Prostate gland (tissue), 2 donors: ENCODE data around the gene MYL12A. TPM values are rescaled to one million over a fixed set of nuclear protein-coding genes. Genes with fewer than 3 reads are reported as not detected.

Experiments used
- DNase-seq: peaks from one replicate; pipeline ENCODE4 v3.0.0-alpha.2; 2019; ENCODE audit warnings: low spot score
- H3K27ac ChIP-seq, 2 donors: fragments of 200-600 bp; sonication (generic); 2 replicates each; pipeline ENCODE4 v1.5.1; 2017 to 2019
- H3K27me3 ChIP-seq: fragments of 200-600 bp; sonication (generic); replicated peaks from 2 replicates; pipeline ENCODE4 v1.5.1; 2019; ENCODE audit not compliant: insufficient read depth
- H3K36me3 ChIP-seq, 2 donors: fragments of 200-600 bp; sonication (generic); 1 replicate in 1 of 2; 2 replicates in 1 of 2; pipeline versions ENCODE4 v1.5.1 to v1.8.1; 2017 to 2019
- H3K4me1 ChIP-seq: fragments of 200-600 bp; sonication (generic); replicated peaks from 2 replicates; pipeline ENCODE4 v1.5.1; 2019
- H3K4me3 ChIP-seq, 2 donors: fragments of 200-600 bp; sonication (generic); 2 replicates each; pipeline ENCODE4 v1.5.1; 2017 to 2019
- H3K9me3 ChIP-seq: fragments of 200-600 bp; sonication (generic); 2 replicates; pipeline ENCODE4 v1.5.1; 2017
- POLR2A ChIP-seq: fragments of 450-650 bp; IDR thresholded peaks from one replicate; pipeline ENCODE4 v1.6.1; 2016; ENCODE audit warnings: antibody characterized with exemption, mild to moderate bottlenecking
- POLR2AphosphoS5 ChIP-seq: sonication (generic); formaldehyde crosslinking; IDR thresholded peaks from one replicate; pipeline ENCODE4 v1.6.1; 2017; ENCODE audit warnings: antibody characterized with exemption
- WGBS: methylation state at CpG from one replicate; pipeline ENCODE4 v1.1.5; 2018; 5-methylcytosine and 5-hydroxymethylcytosine counted together
- intact Hi-C: fragments of 100-400 bp; cut with DNase I; formaldehyde crosslinking; loops from one replicate; pipeline ENCODE4 v1.14.2; 2022
- total RNA-seq, 2 donors: library from RNA; depleted of rRNA; stranded (reverse); fragments of >200 nt; gene quantifications; one replicate each; pipeline ENCODE4 v1.1.0, GENCODE V29; 2016
- TF ChIP-seq, protein P1 (sequence below), 4 experiments: fragments of 200-600 bp in 2 of 4; fragments of 450-650 bp in 2 of 4; sonication (generic) in 2 of 4; IDR thresholded peaks; 1 replicate in 3 of 4; 2 replicates in 1 of 4; pipeline ENCODE4 v1.5.1; 2016 to 2019; ENCODE audit warnings: antibody characterized with exemption in 4 of 4, mild to moderate bottlenecking in 2 of 4, moderate library complexity in 2 of 4

Gene MYL12A
- total RNA-seq, 2 donors from 2014 or later = 245 to 267 TPM

DNA sequence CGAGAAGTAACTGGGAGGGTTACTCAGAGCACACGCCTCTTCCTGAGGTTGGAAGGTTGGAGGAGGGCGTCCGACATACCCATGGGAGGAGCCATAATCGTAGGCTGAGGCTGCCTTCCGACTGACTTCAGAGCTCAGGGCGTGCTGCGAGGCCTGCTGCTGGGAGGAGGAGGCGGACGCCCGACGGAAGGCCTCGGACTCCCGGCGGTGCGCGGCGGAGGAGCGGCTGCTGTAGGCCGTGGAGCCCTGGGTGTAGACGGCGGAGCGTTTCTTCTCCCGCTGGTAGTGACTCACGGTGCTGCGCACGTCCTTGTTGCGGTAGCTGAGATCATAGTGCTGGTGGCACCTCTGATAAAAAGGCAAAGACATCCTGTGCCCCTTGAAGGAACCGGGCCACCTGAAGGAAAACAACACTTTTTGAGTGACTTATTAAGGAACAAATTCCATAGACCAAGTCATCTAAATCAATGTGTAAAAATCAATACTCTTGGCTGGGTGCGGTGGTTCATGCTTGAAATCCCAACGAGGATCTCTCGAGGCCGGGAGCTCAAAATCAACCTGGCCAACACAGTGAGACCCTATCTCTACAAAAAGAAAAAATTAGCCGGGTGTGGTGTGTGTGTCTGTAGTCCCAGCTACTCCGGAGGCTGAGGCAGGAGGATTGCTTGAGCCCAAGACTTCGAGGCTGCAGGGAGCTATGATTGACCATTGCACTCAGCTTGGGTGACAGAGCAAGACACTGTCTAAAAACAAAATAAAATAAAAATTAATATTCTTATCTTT, 32.6 kb upstream of the MYL12A start:
- Histone ChIP-seq H3K27me3 (no peaks in the 10 kb centered on the region), H3K9me3 (no peaks in the 10 kb centered on the region), H3K4me1 (no peaks in the 10 kb centered on the region), H3K4me3 (no peak overlapping the region), H3K27ac (no peak overlapping the region), H3K36me3 (no peaks in the 10 kb centered on the region)
- intact Hi-C loops = no loop called here
- 94% methylated on average over 36 of the region's 36 CpGs for WGBS
- TF ChIP-seq POLR2AphosphoS5 (no peak), POLR2A (no peak)
- TF ChIP-seq, protein P1, sequence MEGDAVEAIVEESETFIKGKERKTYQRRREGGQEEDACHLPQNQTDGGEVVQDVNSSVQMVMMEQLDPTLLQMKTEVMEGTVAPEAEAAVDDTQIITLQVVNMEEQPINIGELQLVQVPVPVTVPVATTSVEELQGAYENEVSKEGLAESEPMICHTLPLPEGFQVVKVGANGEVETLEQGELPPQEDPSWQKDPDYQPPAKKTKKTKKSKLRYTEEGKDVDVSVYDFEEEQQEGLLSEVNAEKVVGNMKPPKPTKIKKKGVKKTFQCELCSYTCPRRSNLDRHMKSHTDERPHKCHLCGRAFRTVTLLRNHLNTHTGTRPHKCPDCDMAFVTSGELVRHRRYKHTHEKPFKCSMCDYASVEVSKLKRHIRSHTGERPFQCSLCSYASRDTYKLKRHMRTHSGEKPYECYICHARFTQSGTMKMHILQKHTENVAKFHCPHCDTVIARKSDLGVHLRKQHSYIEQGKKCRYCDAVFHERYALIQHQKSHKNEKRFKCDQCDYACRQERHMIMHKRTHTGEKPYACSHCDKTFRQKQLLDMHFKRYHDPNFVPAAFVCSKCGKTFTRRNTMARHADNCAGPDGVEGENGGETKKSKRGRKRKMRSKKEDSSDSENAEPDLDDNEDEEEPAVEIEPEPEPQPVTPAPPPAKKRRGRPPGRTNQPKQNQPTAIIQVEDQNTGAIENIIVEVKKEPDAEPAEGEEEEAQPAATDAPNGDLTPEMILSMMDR (IDR thresholded peaks at IDR 0.05) = no peak
- DNase-seq = no peak

DNA sequence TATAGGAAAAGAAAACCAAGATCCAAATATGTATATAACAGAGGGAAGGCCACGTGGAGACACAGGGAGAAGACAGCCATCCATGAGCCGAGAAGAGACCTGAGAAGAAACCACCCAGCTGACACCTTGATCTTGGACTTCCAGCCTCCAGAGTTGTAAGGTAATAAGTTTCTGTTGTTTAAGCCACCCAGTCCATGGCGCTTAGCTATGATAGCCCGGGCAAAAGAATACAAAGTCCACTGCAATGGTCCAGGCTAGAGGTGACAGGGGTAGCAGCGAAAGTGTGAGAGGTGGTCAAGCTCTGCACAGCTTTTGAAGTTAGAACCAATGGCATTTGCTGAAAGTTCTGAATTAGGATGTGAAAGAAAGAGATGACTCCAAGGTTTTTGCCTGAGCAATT, 30.6 kb upstream of the MYL12A start:
- H3K9me3 ChIP-seq = no peaks in the 10 kb centered on the region
- TF ChIP-seq, protein P1 (IDR thresholded peaks at IDR 0.05) = no peak
- TF ChIP-seq POLR2A (no peak), POLR2AphosphoS5 (no peak)
- no peak for DNase-seq
- no peak overlapping the region for H3K27ac ChIP-seq
- no peaks in the 10 kb centered on the region for H3K36me3 ChIP-seq
- intact Hi-C loops = no loop called here
- H3K27me3 ChIP-seq = no peaks in the 10 kb centered on the region
- no peaks in the 10 kb centered on the region for H3K4me1 ChIP-seq
- no peak overlapping the region for H3K4me3 ChIP-seq
- 94% methylated on average over 5 of the region's 5 CpGs for WGBS

DNA sequence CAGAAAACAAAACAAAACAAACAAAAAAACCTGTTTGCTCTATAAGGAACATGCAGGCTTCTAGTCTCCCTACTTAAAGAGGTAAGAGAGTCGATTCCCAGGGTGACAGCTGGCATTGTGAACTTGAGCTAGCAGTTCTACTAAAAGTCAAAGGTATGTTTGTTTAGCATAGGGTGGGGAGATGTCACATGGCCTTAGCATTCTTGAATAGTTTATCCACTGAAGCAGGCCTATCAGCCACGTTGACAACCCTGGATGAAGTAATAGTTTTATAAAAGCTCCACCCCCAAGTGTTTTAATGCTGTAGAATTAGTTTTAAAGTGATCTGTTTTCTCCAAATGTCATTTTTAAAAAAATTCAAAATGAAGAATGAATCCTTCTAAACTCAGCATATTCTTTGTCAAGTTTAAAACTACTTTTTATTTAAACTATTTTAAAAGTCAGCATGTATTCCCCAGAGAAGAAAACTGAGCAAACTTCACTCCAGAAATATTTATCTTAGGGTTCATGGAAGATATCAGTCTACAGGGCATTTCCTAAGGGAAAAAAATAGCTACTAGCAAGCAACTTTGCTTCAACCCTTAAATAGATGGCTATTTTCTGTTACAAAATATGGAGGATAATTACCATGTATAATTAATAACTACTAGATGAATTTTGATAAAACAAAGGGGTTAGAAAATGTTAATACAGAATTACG, 29.5 kb upstream of the MYL12A start:
- no peak overlapping the region for H3K27ac ChIP-seq
- no peaks in the 10 kb centered on the region for H3K36me3 ChIP-seq
- intact Hi-C loops = no loop called here
- 35% methylated on average over 3 of the region's 3 CpGs for WGBS
- H3K4me3 ChIP-seq = no peak overlapping the region
- H3K27me3 ChIP-seq = no peaks in the 10 kb centered on the region
- no peaks in the 10 kb centered on the region for H3K4me1 ChIP-seq
- no peaks in the 10 kb centered on the region for H3K9me3 ChIP-seq
- DNase-seq = no peak
- TF ChIP-seq POLR2A (no peak), POLR2AphosphoS5 (no peak)
- TF ChIP-seq, protein P1 (IDR thresholded peaks at IDR 0.05) = no peak

DNA sequence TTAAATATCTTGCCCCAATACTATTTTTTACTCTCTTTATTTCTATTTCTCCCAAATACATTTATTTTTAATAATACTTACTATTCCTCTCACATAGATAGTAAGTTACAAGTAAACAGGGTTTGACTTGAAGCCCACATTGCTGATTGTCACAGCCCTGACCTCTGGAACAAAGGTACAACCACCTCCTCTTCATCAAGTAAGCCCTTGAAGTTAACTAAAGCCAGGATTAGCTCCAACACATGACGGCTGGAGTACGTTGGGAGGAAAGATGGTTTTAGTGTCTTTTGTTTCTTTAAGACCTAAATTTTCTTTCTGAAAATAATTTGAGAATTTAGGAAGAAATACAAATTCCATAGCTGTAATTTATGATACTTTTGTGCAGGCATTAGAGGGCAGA, 28.8 kb upstream of the MYL12A start:
- intact Hi-C loops = no loop called here
- H3K4me1 ChIP-seq = no peaks in the 10 kb centered on the region
- no peak overlapping the region for H3K27ac ChIP-seq
- no peak for TF ChIP-seq POLR2A
- TF ChIP-seq, protein P1 (IDR thresholded peaks at IDR 0.05) = no peak
- TF ChIP-seq POLR2AphosphoS5 = no peak
- H3K27me3 ChIP-seq = no peaks in the 10 kb centered on the region
- H3K4me3 ChIP-seq = no peak overlapping the region
- no peak for DNase-seq
- H3K9me3 ChIP-seq = no peaks in the 10 kb centered on the region
- no peaks in the 10 kb centered on the region for H3K36me3 ChIP-seq
- WGBS = 86% methylated on average over 2 of the region's 2 CpGs
